LNCaP clone FGC (cell line): Measurements from ENCODE around the gene FSTL4.

Experiments used
- DNase-seq: peaks from one replicate; pipeline ENCODE4 v3.0.0-alpha.2; 2011; ENCODE audit warnings: low read depth
- H3K4me3 ChIP-seq: 2 replicates; pipeline ENCODE4 v1.5.1; 2011; ENCODE audit warnings: mild to moderate bottlenecking, low read depth, low read length, control low read depth
- CTCF ChIP-seq: IDR thresholded peaks from 2 replicates; pipeline ENCODE4 v1.5.1; 2012; ENCODE audit warnings: mild to moderate bottlenecking; ENCODE audit not compliant: control insufficient read depth, insufficient read depth; ENCODE audit errors: extremely low read depth

The FSTL4 gene

DNA sequence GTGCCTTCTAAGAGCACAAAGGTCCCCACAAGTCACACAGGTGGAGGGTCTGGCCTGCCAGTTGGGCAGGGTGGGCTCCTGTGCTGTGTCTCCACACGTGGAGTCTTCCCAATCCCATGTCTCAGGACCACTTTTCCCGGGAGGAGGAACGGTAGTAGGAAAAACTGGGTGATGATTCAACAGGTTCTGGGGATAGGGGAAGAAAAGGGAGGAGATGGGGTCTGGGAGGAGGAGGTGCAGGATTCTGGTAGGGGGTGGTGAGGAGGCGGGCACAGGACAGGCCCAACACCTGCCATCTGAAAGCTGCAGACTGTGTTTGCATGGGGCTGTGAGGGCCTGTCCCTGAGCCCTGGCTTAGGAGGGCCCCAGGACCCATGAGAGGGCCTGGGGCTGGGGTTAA, 345.4 kb downstream of the FSTL4 start:
- no peak for DNase-seq
- H3K4me3 ChIP-seq = no peak overlapping the region
- no peak for TF ChIP-seq CTCF

- no peak overlapping the region for H3K4me3 ChIP-seq
- TF ChIP-seq CTCF = no peak
- no peak for DNase-seq
These were observed 345.8 kb downstream of the FSTL4 start for GRCh38 chr5:133266527-133266878.

- no peak overlapping the region for H3K4me3 ChIP-seq
- TF ChIP-seq CTCF = no peak
- DNase-seq = no peak
These were observed 346.4 kb downstream of the FSTL4 start for GRCh38 chr5:133265720-133266526.

DNA sequence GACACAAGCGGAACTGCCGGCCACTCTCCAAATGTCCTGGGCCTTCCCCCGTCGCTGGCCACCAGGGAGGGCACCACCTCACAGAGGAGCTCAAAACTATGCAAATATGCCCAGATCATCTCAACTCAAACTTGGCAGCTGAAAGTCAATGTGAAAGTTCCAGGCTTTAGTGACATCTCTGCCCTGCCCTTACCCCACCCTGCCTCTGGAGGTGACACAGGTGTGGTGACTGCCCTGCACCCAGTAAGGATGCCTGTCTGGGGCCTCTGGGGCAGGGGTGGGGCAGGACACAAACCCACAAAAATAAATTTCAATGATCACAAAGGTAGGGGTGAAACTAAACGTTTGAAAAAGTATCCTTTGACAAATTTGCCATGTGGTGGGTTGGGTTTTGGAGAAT, 347.1 kb downstream of the FSTL4 start:
- no peak overlapping the region for H3K4me3 ChIP-seq
- TF ChIP-seq CTCF = no peak
- DNase-seq = no peak

- DNase-seq = no peak
- H3K4me3 ChIP-seq = no peak overlapping the region
- no peak for TF ChIP-seq CTCF
These were observed 349.7 kb downstream of the FSTL4 start for GRCh38 chr5:133262690-133263089.

GRCh38 chr5:133261993-133262392, 350.3 kb downstream of the FSTL4 start:
- TF ChIP-seq CTCF = no peak
- no peak overlapping the region for H3K4me3 ChIP-seq
- DNase-seq = no peak

GRCh38 chr5:133260715-133261114, 351.6 kb downstream of the FSTL4 start:
- no peak for TF ChIP-seq CTCF
- H3K4me3 ChIP-seq = no peak overlapping the region
- no peak for DNase-seq
